K562 (cell line): Measurements from ENCODE around the gene POU1F1. TPM values are rescaled to one million over a fixed set of nuclear protein-coding genes. Genes with fewer than 3 reads are reported as not detected.
A peak's percentile ranks its signal among the peaks of the same experiment; 100 is the strongest.

Source experiments
- ATF3 ChIP-seq, 2 experiments: fragments of 450-650 bp in 1 of 2; sonication (generic) in 1 of 2; formaldehyde crosslinking in 1 of 2; IDR thresholded peaks in 1 of 2; conservative IDR thresholded peaks in 1 of 2; 2 replicates each; pipeline versions ENCODE4 v1.6.1 to v1.8.1; 2016 to 2023; ENCODE audit warnings: mild to moderate bottlenecking in 2 of 2, moderate library complexity in 2 of 2, inconsistent platforms in 1 of 2, missing genetic modification reagents in 1 of 2
- CREB5 ChIP-seq: fragments of 250-450 bp; sonication (Bioruptor Pico); IDR thresholded peaks from 2 replicates; pipeline ENCODE4 v1.5.0; 2020; ENCODE audit warnings: mild to moderate bottlenecking
- HINFP ChIP-seq: fragments of 450-650 bp; conservative IDR thresholded peaks from 2 replicates; pipeline ENCODE4 v1.6.1; 2016; ENCODE audit warnings: missing genetic modification characterization, low read depth, mild to moderate bottlenecking, control low read depth, missing compliant biosample characterization
- HMGN3 ChIP-seq: IDR thresholded peaks from 2 replicates; pipeline ENCODE4 v1.6.1; 2011; ENCODE audit warnings: borderline replicate concordance, low read depth, mild to moderate bottlenecking, mixed read lengths, low read length; ENCODE audit not compliant: insufficient read length; ENCODE audit errors: extremely low read depth
- IFI16 ChIP-seq: fragments of 250-450 bp; sonication (Bioruptor Pico); IDR thresholded peaks from 2 replicates; pipeline ENCODE4 v2.1.2; 2022; ENCODE audit warnings: mild to moderate bottlenecking, inconsistent platforms
- KAT2B ChIP-seq: IDR thresholded peaks from one replicate; pipeline ENCODE4 v1.6.1; 2012; ENCODE audit warnings: low read depth, mild to moderate bottlenecking, control low read depth, inconsistent platforms, low read length, moderate library complexity
- L3MBTL2 ChIP-seq: fragments of 450-650 bp; IDR thresholded peaks from 2 replicates; pipeline ENCODE4 v1.6.1; 2016; ENCODE audit warnings: mild to moderate bottlenecking, moderate library complexity
- NR1H2 ChIP-seq: sonication (generic); formaldehyde crosslinking; IDR thresholded peaks from 2 replicates; pipeline ENCODE4 v1.4.0; 2020; ENCODE audit warnings: mild to moderate bottlenecking, missing genetic modification reagents
- RBFOX2 ChIP-seq: fragments of 200-400 bp; formaldehyde crosslinking; IDR thresholded peaks from 2 replicates; pipeline ENCODE4 v1.6.1; 2017; ENCODE audit warnings: low read depth, mild to moderate bottlenecking, low read length, moderate library complexity
- RFX5 ChIP-seq: IDR thresholded peaks from 2 replicates; pipeline ENCODE4 v1.6.1; 2011; ENCODE audit warnings: low read depth, mild to moderate bottlenecking, improper control_type of control experiment, low read length
- SAFB2 ChIP-seq: fragments of 200-400 bp; formaldehyde crosslinking; IDR thresholded peaks from 2 replicates; pipeline ENCODE4 v1.6.1; 2018; ENCODE audit warnings: borderline replicate concordance, low read length, low read depth, moderate library complexity; ENCODE audit not compliant: severe bottlenecking
- SMARCA4 ChIP-seq: fragments of 450-650 bp; IDR thresholded peaks from 2 replicates; pipeline ENCODE4 v1.6.1; 2016
- TAF1 ChIP-seq: IDR thresholded peaks from 2 replicates; pipeline ENCODE4 v1.6.1; 2011; ENCODE audit warnings: mild to moderate bottlenecking, low read length, moderate library complexity; ENCODE audit not compliant: insufficient read depth, control insufficient read depth, severe bottlenecking; ENCODE audit errors: extremely low read depth
- ZC3H11A ChIP-seq: IDR thresholded peaks from 2 replicates; pipeline ENCODE4 v1.6.1; 2012; ENCODE audit warnings: low read depth, low read length, improper control_type of control experiment
- ZFP91 ChIP-seq: sonication (generic); formaldehyde crosslinking; IDR thresholded peaks from 2 replicates; pipeline ENCODE4 v1.8.0; 2022; ENCODE audit warnings: mild to moderate bottlenecking, missing genetic modification reagents
- ZKSCAN1 ChIP-seq: fragments of 150-350 bp; IDR thresholded peaks from 2 replicates; pipeline ENCODE4 v1.6.1; 2016; ENCODE audit warnings: low read depth, low read length
- ZNF121 ChIP-seq: sonication (generic); formaldehyde crosslinking; conservative IDR thresholded peaks from 2 replicates; pipeline ENCODE4 v1.8.0; 2022; ENCODE audit warnings: missing genetic modification reagents
- ZNF23 ChIP-seq: fragments of 250-450 bp; sonication (Bioruptor Pico); IDR thresholded peaks from 2 replicates; pipeline ENCODE4 v1.4.0; 2020; ENCODE audit warnings: mild to moderate bottlenecking
- ZNF232 ChIP-seq: sonication (generic); formaldehyde crosslinking; IDR thresholded peaks from 2 replicates; pipeline ENCODE4 v1.8.0; 2022; ENCODE audit warnings: mild to moderate bottlenecking, missing genetic modification reagents
- ZNF449 ChIP-seq: fragments of 250-450 bp; sonication (Bioruptor Pico); IDR thresholded peaks from 2 replicates; pipeline ENCODE4 v1.8.0; 2022; ENCODE audit warnings: moderate library complexity, mild to moderate bottlenecking, inconsistent platforms
- polyA plus RNA-seq, 8 experiments: library from polyadenylated mRNA; depleted of rRNA in 4 of 8; stranded (reverse) in 5 of 8; unstranded in 3 of 8; fragments of >200 nt; fragmentation: Nextera tagmentation in 2 of 8; fragmentation: Illumina TruSeq in 1 of 8; extraction: Ambion mirVana in 2 of 8; extraction: Trizol in 1 of 8; gene quantifications; 2 replicates each; pipeline versions ENCODE4 v1.2.1 to v1.2.3, GENCODE V29; 2011 to 2014; ENCODE audit warnings: inconsistent platforms in 1 of 8, missing spikeins in 1 of 8
- total RNA-seq, 7 experiments: library from RNA; depleted of rRNA in 6 of 7; stranded (reverse); fragments of >200 nt in 6 of 7; fragmentation: Illumina TruSeq in 2 of 7; extraction: Trizol in 2 of 7; gene quantifications; 2 replicates each; pipeline versions ENCODE4 v1.2.1 to v1.2.3, GENCODE V29; 2011 to 2021; ENCODE audit warnings: low replicate concordance in 1 of 7

The POU1F1 gene
- total and polyA plus RNA-seq, 9 of the 15 experiments (the other 6 are each of a cell fraction or from before 2014, with no cell fraction given): not detected

GRCh38 chr3:87227104-87227834 is 49.1 kb downstream of the POU1F1 start, which contains the start of gene CHMP2B (continued):
- TF ChIP-seq RBFOX2 (peak; percentile 85), SAFB2 (no peak), ZNF449 (CRISPR knock-in tag) (no peak), KAT2B (no peak), SMARCA4 (no peak), ATF3 (IDR thresholded peaks at IDR 0.05) (no peak), ATF3 (CRISPR knock-in tag; conservative IDR thresholded peaks at IDR 0.05) (no peak), CREB5 (CRISPR knock-in tag) (no peak), IFI16 (CRISPR knock-in tag) (no peak), ZC3H11A (no peak), ZFP91 (CRISPR knock-in tag) (no peak), ZNF23 (no peak), HINFP (tag) (no peak), ZNF121 (no peak), NR1H2 (CRISPR knock-in tag) (no peak), L3MBTL2 (no peak), ZNF232 (no peak), TAF1 (peak; percentile 60), RFX5 (no peak), HMGN3 (peak; percentile 41), ZKSCAN1 (no peak)
